Fibroblast of skin of right biceps (primary cell): ENCODE results near the gene MYRF.

Experiments
- DNase-seq: peaks from one replicate; pipeline ENCODE4 v3.0.0-alpha.2; 2013

Gene MYRF

GRCh38 chr11:61799665-61800284 is 47.3 kb downstream of the MYRF start:
- no peak for DNase-seq

GRCh38 chr11:61800331-61801281 is 48.2 kb downstream of the MYRF start:
- DNase-seq, result no peak

DNA sequence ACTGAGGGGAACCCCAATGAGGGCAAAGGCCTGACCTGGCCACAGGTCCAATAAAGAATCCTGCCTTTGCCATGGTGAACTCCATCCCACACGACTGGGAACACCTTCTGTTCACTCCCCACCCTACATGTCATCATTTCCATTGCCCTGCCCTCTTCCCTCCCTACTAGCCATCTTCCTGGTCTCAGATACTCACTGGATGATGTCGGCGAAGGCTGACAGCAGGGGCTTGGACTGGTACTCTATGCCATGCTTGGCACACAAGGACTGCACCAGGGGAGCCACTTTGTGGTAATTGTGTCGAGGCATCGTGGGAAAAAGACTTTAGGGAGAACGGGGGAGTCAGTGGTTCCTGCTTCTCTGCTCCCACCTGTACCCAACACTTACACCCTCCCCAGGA is 50.2 kb downstream of the MYRF start:
- DNase-seq, result no peak

DNA sequence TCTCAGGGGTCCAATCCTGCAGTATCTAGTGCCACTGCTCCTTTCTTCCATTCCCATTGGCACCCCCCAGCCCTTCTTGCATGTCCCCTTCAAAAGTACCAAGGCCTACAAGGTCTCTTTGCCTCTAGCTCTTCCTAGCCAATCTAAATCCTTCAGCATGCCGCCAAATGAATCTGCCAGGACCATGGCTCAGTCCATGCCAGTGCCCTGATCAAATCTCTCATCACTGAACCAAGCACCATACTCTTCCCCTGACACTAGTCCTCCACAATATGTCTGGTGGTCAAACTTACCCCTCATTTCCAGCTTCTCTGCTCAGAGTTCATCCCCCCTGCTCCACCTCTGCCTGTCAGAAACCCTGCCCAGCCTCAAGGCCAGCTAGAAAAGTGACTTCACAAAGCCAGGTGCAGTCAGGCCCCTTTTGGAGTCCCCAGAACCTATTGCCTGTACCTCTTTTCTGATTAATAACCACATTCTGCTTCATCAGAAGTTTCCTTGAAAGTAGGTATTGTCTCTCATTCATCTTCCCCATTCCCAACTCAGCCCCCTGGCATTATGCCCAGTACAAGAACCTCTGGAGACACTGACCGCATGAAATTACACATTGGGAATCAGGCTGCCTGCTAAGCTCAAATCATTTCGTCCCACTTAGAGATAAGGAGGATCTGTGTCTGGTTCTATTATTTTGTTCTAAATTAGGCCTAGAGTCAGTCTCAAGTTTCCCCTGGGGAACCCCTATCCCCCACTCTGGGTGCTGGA is 51.6 kb downstream of the MYRF start:
- DNase-seq, result peak; percentile 29

DNA sequence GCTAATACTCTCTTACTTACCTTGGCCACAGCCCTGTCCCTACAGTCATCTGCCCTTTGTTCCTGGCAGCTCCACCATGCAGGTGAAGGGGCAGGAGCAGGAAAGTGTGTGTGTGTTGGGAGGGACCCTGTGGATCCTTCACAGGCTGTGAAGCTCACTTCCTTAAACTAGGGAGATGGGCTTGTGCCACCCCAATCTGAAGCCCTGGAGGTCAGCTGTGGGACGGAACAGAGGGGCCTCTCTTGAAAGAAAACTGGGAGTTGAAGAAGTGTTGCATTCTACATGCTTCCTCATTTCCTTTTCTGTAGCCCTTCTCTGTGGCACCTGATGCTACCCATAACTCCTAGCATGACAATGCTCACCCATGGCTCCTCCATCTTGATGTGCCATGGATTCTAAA is 52.7 kb downstream of the MYRF start:
- no peak for DNase-seq

DNA sequence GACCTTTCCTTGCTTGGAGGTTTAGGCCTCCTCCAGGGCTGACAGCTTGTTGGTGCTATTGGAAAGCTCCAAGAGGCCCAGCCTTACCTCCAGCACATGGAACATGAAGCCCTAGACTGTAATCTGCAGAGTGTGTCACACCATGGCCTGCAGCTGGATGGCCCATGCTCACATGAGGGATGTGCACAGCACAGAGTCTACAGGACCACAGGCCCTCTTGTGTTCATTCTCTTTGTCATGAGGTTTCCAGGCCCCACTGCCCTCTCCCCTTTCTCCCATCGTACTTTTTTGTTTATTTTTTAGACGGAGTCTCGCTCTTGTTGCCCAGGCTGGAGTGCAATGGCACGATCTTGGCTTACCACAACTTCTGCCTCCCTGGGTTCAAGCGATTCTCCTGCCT is 54.3 kb downstream of the MYRF start:
- DNase-seq, result no peak

DNA sequence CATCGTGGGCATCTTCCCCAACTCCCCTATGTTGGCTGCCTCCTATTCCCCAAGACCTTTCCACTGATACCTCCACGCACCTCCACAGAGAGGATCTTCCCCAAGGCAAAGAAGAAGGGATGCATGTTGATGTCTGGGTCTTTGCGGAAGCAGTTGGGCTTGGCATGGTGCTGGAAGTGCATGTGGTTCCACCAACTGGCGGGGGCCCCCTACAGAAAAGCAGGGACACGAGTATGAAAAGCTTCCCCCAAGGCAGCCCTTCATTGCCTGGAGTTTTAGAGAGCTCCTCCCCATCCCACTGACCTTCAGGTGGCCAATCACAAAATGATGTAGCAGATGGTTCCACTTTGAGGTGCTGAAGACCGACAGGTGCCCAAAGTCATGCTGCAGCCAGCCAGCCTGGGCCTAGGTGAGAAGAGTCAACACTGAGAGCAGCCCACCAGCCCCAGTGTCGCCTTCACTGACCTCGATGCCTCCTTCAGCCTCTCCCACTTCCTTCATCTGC is 58.3 kb downstream of the MYRF start:
- DNase-seq, result no peak

- no peak for DNase-seq
These were observed 59.4 kb downstream of the MYRF start for GRCh38 chr11:61811831-61812230.

DNA sequence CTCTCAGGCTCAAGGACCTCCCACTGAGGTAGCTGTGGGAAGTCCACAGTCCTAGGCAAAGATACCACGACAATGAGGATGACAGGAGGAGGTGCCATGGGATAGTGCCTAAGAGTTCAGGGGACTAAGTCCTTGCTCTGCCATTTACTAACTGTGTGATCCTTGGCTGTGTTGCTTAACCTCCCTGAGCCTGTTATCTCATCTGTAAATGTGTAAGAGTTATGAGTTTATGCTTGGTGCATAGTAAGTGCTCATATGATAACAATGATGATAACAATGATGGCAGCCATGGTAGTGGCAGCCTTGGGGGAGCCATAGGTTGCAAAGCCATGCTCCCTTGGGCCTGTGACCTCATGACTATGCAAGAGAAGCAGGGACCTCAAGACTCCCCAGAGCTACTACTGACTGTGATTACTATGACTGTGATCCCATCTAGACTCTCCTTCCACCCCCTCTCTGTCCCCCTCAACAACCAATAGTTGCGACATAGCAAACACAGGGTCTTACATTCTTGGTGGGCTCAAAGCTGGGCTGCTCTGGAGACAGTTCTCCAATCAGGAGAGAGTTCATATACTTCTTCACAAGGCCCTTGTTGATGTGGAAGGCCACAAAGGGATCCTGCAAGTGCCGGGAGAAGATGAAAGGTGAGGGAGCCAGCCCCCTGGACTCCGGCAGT is 60.4 kb downstream of the MYRF start:
- DNase-seq, result no peak

DNA sequence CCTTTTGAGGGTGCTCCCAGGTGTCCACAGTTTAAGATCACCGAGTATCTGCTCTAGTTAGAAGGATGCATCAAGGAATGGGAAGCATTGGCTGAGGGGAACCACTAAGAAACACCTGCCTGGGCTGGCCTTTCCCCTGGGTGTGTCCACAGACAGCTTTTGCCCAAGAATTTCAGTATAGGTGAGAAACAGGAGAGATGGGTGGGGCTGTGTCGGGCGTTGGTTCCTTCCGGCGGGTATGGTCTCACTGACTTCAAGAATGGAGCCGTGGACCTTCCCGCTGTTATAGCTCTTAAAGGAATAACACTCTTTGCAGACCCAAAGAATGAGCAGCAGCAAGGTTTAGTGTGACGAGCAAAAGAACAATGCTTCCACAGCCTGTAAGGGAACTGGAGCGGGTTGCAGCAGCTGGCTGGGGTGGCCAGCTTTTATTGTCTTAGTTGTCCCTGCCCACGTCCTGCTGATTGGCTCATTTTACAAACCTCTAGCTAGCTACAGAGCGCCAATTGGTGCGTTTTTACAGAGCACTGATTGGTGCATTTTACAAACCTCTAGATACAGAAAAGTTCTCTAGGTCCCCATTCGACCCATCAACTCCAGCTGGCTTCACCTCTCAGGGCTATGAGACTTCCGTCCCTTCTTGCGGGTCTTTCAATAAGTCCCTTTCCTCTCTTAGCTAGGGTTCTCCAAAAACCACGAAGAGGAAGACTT is 62.0 kb downstream of the MYRF start:
- DNase-seq, result peak; percentile 35

GRCh38 chr11:61814958-61815789 is 62.7 kb downstream of the MYRF start:
- DNase-seq, result peak; percentile 90

DNA sequence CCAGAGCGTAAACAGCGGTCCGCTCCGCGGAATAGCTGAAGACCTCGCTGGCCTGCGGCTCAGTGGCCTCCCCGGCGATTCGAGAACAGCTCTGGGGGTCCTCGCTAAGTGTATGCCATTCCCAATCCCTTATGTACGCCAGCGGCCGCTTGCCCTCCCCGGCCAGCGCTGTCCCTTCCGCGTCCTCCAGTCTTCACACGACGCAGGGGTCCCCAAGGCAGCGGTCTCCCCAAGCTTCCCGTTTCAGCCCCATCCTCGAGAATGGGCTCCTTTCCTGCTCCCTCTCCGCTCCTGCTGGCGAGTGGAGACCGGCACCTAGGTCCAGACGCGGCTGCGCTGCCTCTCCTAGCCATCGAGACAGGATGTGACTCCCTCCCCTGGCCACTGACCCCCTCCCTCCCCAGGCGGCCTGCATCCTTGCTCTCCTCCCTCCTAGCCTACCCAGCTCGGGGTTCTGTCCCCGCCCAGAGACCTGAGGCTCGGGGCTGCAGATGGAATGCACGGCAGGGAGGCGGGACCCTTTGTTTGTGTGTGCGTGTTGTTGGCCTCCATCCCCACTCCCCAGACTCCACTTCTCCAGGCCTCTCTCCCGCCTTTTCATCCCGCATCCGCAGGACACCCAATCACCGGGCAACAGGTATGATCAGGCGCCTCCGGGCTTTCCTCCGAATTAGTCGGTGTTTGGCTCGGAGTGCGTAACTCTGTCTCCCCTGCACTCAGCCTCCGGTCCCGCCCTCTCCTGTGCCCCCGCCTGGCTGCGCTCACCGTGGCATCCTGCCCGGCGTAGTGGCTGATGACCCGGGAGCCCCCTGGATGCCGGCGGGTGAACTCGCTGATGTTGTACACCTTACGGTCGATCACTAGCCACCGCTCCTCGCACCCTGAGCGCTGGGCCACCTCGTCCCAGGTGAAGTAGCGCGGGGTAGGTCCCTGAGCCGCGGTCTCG is 63.6 kb downstream of the MYRF start:
- DNase-seq, result peak; percentile 72

- DNase-seq, result peak; percentile 94
These were observed 64.5 kb downstream of the MYRF start, which contains the start of gene FADS1 for GRCh38 chr11:61816736-61817455. FADS1 (minus strand) TSS chr11:61817003; CDS start chr11:61816929, 74 bp downstream.

DNA sequence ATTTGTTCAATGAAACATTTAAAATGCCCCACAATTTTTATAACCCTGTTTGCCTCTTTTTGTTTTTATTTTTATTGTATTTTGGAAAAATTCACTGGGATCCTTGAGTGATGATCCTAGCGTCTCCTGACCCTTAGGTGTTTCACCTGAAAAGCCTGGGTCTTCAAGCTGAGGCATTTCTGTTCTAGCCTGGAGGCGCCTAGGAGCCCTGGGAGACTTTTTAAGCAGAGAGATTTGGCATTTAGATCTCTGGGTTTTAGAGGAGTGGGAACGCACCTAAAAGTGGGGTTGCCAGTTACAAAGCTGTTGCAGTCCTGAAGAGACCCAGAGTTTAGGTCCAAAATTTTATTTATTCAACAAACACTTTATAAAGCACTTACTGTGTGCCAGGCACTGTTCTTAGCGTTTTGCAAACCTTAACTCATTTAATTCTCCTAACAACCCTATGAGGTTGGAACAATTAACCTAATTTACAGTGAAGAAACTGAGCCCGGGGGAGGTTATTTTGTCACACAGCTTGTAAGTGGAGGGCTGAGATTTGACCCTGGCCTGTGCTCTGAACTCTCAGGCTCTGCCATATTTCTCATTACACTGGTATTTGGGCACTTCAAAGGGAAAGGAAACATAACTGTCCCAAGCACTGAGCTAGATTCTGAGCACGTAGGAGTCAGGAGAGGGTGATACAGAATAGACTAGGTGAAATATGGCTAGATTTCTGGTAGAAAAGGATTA is 65.2 kb downstream of the MYRF start:
- DNase-seq, result no peak

GRCh38 chr11:61820174-61820573 is 67.7 kb downstream of the MYRF start:
- DNase-seq, result peak; percentile 37

DNA sequence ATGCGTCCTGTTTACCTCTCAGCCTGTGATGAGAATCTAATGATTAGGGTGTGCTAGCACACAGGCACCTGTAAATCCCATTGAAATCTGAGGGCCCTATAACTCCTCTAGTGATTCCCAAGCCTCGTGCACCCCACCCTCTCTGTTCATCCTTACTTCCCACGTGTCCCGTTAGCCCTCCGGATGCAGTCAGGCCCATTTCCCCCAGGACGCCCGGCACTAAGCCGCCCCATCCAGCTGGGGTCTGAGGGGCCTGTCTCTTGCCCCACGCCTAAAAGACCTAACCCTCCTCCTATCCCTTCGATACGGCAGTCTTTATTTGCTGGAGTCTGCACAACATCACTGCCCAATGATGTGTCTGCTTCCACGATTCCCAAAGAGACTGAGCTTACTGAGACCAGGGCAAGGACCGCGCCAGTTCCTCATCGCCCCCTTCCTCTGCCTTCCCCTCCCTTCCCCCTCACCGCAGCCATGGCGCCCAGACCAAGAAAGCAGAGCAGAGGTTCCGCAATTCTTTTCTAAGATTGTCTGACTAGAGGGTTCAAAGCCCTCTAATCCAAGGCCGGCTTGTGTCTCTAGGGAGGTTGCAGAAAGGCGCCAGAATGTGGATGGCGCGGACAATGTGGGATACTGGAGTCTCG is 74.6 kb downstream of the MYRF start:
- no peak for DNase-seq

- peak; percentile 95 for DNase-seq
These were observed 75.3 kb downstream of the MYRF start, which contains the start of gene FADS2 for GRCh38 chr11:61827571-61828378. FADS2 (plus strand) TSS chr11:61828300; CDS start chr11:61828391, 91 bp downstream.
